ENCODE results near the gene TNFRSF1B.

The TNFRSF1B gene

DNA sequence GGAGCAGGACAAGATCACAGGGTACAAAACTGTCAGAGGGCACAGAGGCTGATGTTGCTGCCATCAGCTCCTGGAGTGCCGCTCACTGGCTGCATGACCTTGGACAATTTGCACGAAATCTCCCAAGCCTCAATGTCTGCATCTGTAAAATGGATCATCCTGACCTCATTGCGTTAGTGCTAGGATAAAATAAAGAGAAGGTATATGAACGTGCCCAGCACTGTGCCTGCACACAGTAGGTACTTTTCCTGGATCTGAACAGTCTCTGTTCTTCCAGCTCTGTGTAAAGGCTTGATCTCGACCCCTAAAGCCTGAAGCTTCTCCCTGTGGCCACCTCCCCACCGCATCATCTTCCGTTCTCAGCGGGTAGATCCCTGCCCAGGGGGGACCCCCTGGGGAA, 12.9 kb downstream of the TNFRSF1B start:
- in situ Hi-C loops (cut with MboI; ENCODE audit: low pct_unique_long_range_greater_than_20kb, low sequenced_read_pairs, unreplicated experiment), result no loop called here
- DNase-seq (ENCODE audit: low spot score), result no peak
- TF ChIP-seq, protein P1, sequence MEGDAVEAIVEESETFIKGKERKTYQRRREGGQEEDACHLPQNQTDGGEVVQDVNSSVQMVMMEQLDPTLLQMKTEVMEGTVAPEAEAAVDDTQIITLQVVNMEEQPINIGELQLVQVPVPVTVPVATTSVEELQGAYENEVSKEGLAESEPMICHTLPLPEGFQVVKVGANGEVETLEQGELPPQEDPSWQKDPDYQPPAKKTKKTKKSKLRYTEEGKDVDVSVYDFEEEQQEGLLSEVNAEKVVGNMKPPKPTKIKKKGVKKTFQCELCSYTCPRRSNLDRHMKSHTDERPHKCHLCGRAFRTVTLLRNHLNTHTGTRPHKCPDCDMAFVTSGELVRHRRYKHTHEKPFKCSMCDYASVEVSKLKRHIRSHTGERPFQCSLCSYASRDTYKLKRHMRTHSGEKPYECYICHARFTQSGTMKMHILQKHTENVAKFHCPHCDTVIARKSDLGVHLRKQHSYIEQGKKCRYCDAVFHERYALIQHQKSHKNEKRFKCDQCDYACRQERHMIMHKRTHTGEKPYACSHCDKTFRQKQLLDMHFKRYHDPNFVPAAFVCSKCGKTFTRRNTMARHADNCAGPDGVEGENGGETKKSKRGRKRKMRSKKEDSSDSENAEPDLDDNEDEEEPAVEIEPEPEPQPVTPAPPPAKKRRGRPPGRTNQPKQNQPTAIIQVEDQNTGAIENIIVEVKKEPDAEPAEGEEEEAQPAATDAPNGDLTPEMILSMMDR (IDR thresholded peaks at IDR 0.05; ENCODE audit: extremely low read depth, insufficient read depth, missing control alignments), result no peak

DNA sequence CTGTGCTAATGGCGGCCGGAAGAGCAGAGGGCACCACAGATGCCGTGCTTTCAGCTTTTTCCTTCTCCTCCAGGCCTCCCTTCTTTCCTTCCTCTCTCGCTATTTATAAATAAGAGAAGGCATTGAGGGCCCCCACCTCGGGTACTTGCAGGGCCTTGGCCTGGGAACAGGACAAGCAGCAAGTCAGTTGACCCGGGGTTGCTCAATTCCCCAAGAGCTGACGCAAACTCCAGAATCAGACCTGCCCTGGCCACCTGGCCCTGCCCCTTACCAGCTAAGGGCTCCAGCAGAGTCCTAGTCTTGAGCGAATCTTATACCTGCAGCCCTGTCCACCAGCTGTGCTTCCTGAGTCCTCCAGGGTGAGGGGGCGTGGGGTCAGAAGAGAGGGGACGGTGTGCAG, 13.5 kb downstream of the TNFRSF1B start:
- DNase-seq (ENCODE audit: low spot score), result no peak
- TF ChIP-seq, protein P1 (IDR thresholded peaks at IDR 0.05; ENCODE audit: extremely low read depth, insufficient read depth, missing control alignments), result no peak
- in situ Hi-C loops (cut with MboI; ENCODE audit: low pct_unique_long_range_greater_than_20kb, low sequenced_read_pairs, unreplicated experiment), result no loop called here

DNA sequence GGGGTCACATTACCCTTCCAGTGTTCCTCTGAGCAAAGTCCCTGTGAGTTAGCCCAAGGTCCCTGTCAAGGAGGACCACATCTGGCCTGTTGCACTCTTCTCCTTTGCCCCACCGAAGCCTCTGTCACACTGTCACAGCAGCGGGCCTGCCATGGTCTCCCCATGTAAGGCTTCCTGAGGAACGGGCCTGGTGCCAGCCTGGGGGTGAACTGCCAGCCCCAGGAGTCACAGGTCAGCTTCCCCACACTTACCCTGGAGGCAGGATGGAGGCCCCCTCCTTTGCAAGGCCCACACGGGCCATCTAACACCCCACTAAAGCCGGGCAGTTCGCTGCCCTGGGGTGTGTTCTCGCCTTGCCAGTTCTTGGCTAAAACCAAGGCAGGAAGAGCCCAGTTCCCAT, 14.1 kb downstream of the TNFRSF1B start:
- TF ChIP-seq, protein P1 (IDR thresholded peaks at IDR 0.05; ENCODE audit: extremely low read depth, insufficient read depth, missing control alignments), result no peak
- no peak for DNase-seq (ENCODE audit: low spot score)
- in situ Hi-C loops (cut with MboI; ENCODE audit: low pct_unique_long_range_greater_than_20kb, low sequenced_read_pairs, unreplicated experiment), result no loop called here

DNA sequence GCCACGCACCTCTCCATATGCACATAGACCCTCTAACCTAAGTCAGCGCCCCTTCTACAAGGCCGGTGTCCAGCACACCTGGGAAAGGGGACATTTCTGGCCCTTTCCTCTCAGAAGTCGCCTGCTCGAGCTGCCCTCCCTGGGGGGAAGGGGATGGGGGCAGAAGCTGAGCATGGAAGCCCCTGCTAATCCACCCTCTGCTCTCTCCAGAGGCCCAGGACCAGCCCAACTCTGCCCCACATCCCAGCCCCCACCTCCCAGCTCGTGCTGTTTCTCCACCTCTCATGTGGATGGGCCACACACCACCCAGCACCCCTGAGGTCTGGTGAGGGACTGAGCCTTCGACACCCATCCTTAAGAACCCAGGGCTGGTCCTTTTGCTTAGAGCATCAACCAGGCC, 14.8 kb downstream of the TNFRSF1B start:
- no peak for DNase-seq (ENCODE audit: low spot score)
- in situ Hi-C loops (cut with MboI; ENCODE audit: low pct_unique_long_range_greater_than_20kb, low sequenced_read_pairs, unreplicated experiment), result no loop called here
- TF ChIP-seq, protein P1 (IDR thresholded peaks at IDR 0.05; ENCODE audit: extremely low read depth, insufficient read depth, missing control alignments), result no peak

GRCh38 chr1:12182410-12182984, 15.7 kb downstream of the TNFRSF1B start:
- TF ChIP-seq, protein P1 (IDR thresholded peaks at IDR 0.05; ENCODE audit: extremely low read depth, insufficient read depth, missing control alignments), result no peak
- in situ Hi-C loops (cut with MboI; ENCODE audit: low pct_unique_long_range_greater_than_20kb, low sequenced_read_pairs, unreplicated experiment), result no loop called here

GRCh38 chr1:12183095-12183794, 16.5 kb downstream of the TNFRSF1B start:
- no peak for DNase-seq (ENCODE audit: low spot score)
- TF ChIP-seq, protein P1 (IDR thresholded peaks at IDR 0.05; ENCODE audit: extremely low read depth, insufficient read depth, missing control alignments), result no peak
- in situ Hi-C loops (cut with MboI; ENCODE audit: low pct_unique_long_range_greater_than_20kb, low sequenced_read_pairs, unreplicated experiment), result no loop called here

More at GRCh38 chr1:12182410-12182984, 15.7 kb downstream of the TNFRSF1B start:
- DNase-seq (ENCODE audit: low spot score), result no peak

All from GM13977 (cell line).